AG09319 (cell line): ENCODE results near the gene MYLK.

Experiments
- DNase-seq: peaks from one replicate; pipeline ENCODE4 v3.0.0-alpha.2; 2010; ENCODE audit warnings: low read depth; ENCODE audit errors: extremely low read depth
- TF ChIP-seq, protein P1 (sequence below): IDR thresholded peaks from 2 replicates; pipeline ENCODE4 v1.5.1; 2011; ENCODE audit warnings: low read depth, mild to moderate bottlenecking, inconsistent platforms, low read length, moderate library complexity

MYLK gene

DNA sequence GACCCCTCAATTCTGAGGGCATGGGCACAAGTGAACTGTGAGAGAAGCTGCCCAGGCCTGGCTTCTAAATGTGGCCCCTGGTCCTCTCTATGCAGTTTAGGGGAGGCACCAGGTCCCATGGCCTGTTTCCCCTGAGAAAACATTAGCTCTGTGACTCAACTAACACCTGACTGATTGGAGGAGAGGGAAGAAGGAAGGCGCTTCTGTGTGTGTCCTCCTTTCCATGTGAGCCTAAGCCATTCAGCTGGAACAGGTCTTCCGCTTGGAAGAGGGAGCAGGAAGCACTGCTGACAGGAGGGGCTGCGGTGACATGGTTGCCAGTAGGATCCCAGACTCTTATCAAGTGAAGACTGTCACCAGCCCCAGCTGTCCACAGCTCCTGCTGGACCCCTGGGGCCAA lies 79.5 kb downstream of the MYLK start:
- no peak for DNase-seq
- TF ChIP-seq, protein P1, sequence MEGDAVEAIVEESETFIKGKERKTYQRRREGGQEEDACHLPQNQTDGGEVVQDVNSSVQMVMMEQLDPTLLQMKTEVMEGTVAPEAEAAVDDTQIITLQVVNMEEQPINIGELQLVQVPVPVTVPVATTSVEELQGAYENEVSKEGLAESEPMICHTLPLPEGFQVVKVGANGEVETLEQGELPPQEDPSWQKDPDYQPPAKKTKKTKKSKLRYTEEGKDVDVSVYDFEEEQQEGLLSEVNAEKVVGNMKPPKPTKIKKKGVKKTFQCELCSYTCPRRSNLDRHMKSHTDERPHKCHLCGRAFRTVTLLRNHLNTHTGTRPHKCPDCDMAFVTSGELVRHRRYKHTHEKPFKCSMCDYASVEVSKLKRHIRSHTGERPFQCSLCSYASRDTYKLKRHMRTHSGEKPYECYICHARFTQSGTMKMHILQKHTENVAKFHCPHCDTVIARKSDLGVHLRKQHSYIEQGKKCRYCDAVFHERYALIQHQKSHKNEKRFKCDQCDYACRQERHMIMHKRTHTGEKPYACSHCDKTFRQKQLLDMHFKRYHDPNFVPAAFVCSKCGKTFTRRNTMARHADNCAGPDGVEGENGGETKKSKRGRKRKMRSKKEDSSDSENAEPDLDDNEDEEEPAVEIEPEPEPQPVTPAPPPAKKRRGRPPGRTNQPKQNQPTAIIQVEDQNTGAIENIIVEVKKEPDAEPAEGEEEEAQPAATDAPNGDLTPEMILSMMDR, result no peak

DNA sequence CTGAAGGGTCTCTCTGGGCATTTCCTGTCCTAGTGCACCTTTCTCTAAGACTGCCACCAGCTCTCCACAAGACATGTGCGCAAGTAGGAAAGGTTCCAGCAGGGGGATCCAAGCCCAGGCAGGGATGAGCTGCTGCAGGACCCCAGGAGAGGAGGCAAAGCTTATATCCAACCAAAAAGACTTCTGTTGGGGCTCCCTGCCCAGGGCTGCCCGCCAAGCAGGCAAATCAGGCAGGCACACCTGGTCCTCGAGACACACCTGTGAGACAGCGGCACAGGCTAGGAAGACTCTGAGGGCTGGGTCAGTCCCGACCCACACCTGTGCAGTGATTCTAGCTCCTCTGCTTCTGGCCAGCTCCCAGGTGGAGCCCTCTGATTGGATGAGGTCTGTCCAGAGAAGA lies 80.6 kb downstream of the MYLK start:
- TF ChIP-seq, protein P1, result no peak
- DNase-seq, result no peak

DNA sequence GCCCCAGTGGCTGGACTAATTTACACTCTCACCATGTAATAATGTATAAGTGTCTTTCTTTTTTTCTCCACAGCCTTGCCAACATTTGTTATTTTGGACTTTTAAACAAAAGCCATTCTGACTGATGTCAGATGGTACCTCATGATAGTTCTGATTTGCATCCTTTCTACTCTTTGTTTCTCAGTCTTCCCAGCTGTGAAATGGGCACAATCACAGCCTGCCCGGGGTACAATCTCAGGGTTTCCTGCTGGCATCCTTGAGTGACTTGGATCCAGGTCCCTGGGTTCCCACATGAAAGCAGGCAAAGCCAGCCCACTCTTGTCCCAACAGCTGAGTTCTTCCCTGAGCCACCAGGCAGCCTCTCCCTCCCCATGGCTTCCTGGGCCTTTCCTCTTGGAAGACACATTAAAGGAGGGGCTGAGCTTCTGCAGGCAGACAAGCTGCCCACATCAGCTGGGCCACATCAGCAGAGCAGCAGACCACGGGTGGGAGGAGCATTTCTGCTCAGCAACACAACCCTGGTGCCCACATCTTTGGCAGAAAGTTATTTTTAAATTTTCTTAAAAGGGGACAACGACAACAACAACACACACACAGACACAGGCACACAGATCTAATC lies 82.0 kb downstream of the MYLK start:
- TF ChIP-seq, protein P1, result no peak
- no peak for DNase-seq

DNA sequence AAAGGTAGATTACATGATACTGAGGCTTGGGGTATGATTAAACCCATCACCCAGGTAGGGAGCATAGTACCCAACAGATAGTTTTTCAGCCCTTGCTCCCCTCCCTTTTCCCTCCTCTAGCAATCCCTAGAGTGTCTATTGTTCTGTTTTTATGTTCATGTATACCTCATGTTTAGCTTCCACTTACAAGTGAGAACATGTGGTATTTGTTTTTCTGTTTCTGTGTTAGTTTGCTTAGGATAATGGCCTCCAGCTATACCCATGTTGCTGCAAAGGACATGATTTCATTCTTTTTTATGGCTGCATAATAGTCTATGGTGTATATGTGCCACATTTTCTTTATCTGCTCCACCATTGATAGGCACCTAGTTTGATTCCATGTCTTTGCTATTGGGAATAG lies 82.7 kb downstream of the MYLK start:
- no peak for DNase-seq
- TF ChIP-seq, protein P1, result no peak

DNA sequence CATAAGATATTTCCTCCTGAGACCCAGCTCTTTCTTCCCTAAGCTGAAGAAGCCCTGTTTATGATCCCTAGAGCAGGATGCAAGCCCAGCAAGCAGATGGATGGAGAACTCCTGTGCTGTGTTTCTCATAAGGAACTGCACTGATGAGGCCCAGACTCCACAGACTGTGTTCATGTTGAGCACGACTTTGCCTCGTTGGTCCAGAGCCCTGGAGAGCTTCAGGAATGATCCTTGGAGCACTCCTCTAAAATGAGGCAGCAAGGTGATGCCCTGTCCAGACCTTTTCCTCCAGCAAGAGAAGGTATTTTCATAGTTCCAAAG lies 83.8 kb downstream of the MYLK start:
- no peak for DNase-seq
- TF ChIP-seq, protein P1, result no peak

DNA sequence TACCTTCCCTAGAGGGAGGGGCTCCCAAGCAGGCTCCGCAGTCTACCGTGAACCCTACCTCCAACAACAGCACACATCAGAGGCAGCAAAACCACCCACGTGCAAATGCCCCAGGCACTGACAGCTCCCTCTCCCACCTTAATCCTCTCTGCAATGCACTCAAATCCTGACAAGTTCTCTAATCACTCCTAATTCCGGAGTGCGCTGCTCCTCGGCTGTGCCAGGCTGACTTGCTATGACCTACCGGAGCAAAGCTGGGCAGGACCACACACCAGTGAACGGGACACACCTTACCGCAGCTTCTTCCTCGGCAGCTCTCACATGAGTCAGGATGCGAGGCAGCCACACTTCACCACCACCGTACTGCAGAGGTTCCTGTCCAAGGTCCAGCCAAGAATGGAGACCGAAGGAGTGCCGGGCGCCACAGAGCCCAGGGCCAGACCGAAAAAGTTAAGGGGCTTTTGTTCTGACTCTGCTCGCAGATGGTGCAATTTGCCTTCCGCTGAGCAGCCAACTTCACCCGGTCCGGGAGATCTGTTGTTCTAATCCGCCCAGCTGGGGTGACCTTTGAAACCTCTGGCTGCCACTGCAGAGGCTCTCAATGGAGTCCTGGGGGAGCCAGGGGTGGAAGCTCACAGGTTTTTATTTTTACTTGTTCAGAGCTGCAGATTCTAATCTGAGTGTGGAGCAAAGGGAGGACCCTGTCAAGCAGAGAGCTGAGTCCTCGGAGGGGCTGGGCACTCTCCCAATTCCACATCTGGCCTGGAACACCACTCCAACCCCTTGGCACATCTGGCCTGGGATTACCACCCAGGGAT lies 84.4 kb downstream of the MYLK start:
- DNase-seq, result no peak
- TF ChIP-seq, protein P1, result no peak

DNA sequence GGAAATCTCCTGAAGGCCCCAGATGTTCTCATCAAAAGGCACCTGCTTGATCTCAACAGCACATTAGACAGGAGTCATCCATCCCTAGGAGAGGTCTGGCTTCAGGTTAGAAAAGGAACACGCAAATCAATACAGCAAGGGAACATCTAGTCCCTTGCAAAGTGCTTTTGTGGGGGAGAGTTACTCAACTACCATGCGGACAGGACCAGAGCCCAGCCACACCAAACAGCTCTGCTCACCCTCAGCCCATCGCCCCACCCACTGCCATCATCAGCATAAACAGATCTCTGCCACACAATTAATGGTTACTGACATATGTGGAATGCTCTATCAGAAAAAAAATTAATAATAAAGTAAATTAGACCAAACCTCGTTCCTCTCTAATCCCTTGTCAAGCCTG lies 85.6 kb downstream of the MYLK start:
- no peak for DNase-seq
- TF ChIP-seq, protein P1, result no peak
